ENCODE data around the gene ABO. TPM values are rescaled to one million over a fixed set of nuclear protein-coding genes. Genes with fewer than 3 reads are reported as not detected.
"Not testable (repeated sequence)": the region's sequence is repeated elsewhere in the genome, so short reads cannot be mapped to it uniquely, and the experiment has no call there.

ABO gene
- total and polyA plus RNA-seq, 9 donors = 16.0 to 27.7 (median 21.1) TPM

- H3K27me3 ChIP-seq; H3K4me3 ChIP-seq; DNase-seq; intact Hi-C loops (cut with DNase I); H3K4me1 ChIP-seq (ENCODE audit: insufficient read depth); H3K27ac ChIP-seq; H3K36me3 ChIP-seq; H3K9me3 ChIP-seq: not testable (repeated sequence)
- 78 to 80% (median 78%) methylated on average over 28 to 29 of the region's 29 CpGs for WGBS, 3 donors
Measured at GRCh38 chr9:133209327-133210201, 65.4 kb downstream of the ABO start.

GRCh38 chr9:133208880-133209300, 66.1 kb downstream of the ABO start, which contains the start of gene OBP2B:
TSS of gene OBP2B (minus strand) at chr9:133209250. CDS start at chr9:133209199, 51 bp downstream.
- H3K9me3 ChIP-seq; DNase-seq; H3K27ac ChIP-seq; intact Hi-C loops (cut with DNase I); H3K4me3 ChIP-seq; H3K4me1 ChIP-seq (ENCODE audit: insufficient read depth); H3K27me3 ChIP-seq; H3K36me3 ChIP-seq: not testable (repeated sequence)
- 72% methylated on average over 11 of the region's 18 CpGs; no CpG with 5 or more reads in 2 of the 3 donors for WGBS, 3 donors

- H3K9me3 ChIP-seq; DNase-seq; H3K4me3 ChIP-seq; H3K27ac ChIP-seq; H3K27me3 ChIP-seq; intact Hi-C loops (cut with DNase I); H3K4me1 ChIP-seq (ENCODE audit: insufficient read depth); H3K36me3 ChIP-seq: not testable (repeated sequence)
- 88 to 89% (median 89%) methylated on average over 13 to 15 of the region's 16 CpGs for WGBS, 3 donors
Measured at GRCh38 chr9:133208171-133208879, 66.7 kb downstream of the ABO start.

GRCh38 chr9:133207540-133208170, 67.3 kb downstream of the ABO start:
- TF ChIP-seq POLR2A (IDR thresholded peaks at IDR 0.05) (no peak), CTCF (IDR thresholded peaks at IDR 0.05) (no peak), EP300 (IDR thresholded peaks at IDR 0.05) (no peak)
- intact Hi-C loops (cut with DNase I) = no loop called here
- no peaks in the 10 kb centered on the region for H3K27me3 ChIP-seq

GRCh38 chr9:133207021-133207531, 67.9 kb downstream of the ABO start:
- no peaks in the 10 kb centered on the region for H3K9me3 ChIP-seq
- no peak overlapping the region for H3K4me3 ChIP-seq
- no peaks in the 10 kb centered on the region for H3K36me3 ChIP-seq
- no peaks in the 10 kb centered on the region for H3K4me1 ChIP-seq (ENCODE audit: insufficient read depth)
- intact Hi-C loops (cut with DNase I) = no loop called here
- TF ChIP-seq POLR2A (IDR thresholded peaks at IDR 0.05) = no peak
- no peak for TF ChIP-seq CTCF (IDR thresholded peaks at IDR 0.05)
- no peak for TF ChIP-seq EP300 (IDR thresholded peaks at IDR 0.05)
- DNase-seq = no peak
- no peak overlapping the region for H3K27ac ChIP-seq
- WGBS, 3 donors = 84 to 91% (median 90%) methylated on average over 14 of the region's 14 CpGs
- no peaks in the 10 kb centered on the region for H3K27me3 ChIP-seq

More at GRCh38 chr9:133207540-133208170, 67.3 kb downstream of the ABO start:
- no peak overlapping the region for H3K4me3 ChIP-seq
- WGBS, 3 donors = 83 to 89% (median 83%) methylated on average over 15 to 16 of the region's 16 CpGs
- no peak for DNase-seq
- H3K27ac ChIP-seq = no peak overlapping the region
- H3K9me3 ChIP-seq = no peaks in the 10 kb centered on the region
- no peaks in the 10 kb centered on the region for H3K36me3 ChIP-seq
- no peaks in the 10 kb centered on the region for H3K4me1 ChIP-seq (ENCODE audit: insufficient read depth)

All from ovary (tissue), 9 donors.